HUES64 (cell line): ENCODE results near the gene SEMA5A.

Experiments used
- H3K27ac ChIP-seq: 2 replicates; pipeline ENCODE4 v1.7.0; 2013; ENCODE audit warnings: low read depth, low read length, inconsistent platforms
- H3K27me3 ChIP-seq: 2 replicates; pipeline ENCODE4 v1.6.1; 2013; ENCODE audit warnings: mild to moderate bottlenecking, low read length; ENCODE audit not compliant: insufficient read depth
- H3K36me3 ChIP-seq: 2 replicates; pipeline ENCODE4 v1.6.1; 2013; ENCODE audit warnings: mild to moderate bottlenecking, low read length; ENCODE audit not compliant: insufficient read depth
- H3K4me1 ChIP-seq: 2 replicates; pipeline ENCODE4 v1.6.1; 2013; ENCODE audit warnings: mild to moderate bottlenecking, low read length, moderate library complexity; ENCODE audit not compliant: insufficient read depth
- H3K4me3 ChIP-seq: 2 replicates; pipeline ENCODE4 v1.5.1; 2013; ENCODE audit warnings: mild to moderate bottlenecking, low read length, moderate library complexity
- H3K9ac ChIP-seq: 2 replicates; pipeline ENCODE4 v1.6.1; 2013; ENCODE audit warnings: mild to moderate bottlenecking, low read depth, low read length
- H3K9me3 ChIP-seq: 2 replicates; pipeline ENCODE4 v1.6.1; 2013; ENCODE audit warnings: low read depth, low read length; ENCODE audit not compliant: insufficient read depth
- WGBS: fragments of 150-250, 120-280 bp; methylation state at CpG from one replicate; pipeline ENCODE4 v1.1.7; 2013; ENCODE audit warnings: missing lambda C conversion rate; 5-methylcytosine and 5-hydroxymethylcytosine counted together

Gene SEMA5A

DNA sequence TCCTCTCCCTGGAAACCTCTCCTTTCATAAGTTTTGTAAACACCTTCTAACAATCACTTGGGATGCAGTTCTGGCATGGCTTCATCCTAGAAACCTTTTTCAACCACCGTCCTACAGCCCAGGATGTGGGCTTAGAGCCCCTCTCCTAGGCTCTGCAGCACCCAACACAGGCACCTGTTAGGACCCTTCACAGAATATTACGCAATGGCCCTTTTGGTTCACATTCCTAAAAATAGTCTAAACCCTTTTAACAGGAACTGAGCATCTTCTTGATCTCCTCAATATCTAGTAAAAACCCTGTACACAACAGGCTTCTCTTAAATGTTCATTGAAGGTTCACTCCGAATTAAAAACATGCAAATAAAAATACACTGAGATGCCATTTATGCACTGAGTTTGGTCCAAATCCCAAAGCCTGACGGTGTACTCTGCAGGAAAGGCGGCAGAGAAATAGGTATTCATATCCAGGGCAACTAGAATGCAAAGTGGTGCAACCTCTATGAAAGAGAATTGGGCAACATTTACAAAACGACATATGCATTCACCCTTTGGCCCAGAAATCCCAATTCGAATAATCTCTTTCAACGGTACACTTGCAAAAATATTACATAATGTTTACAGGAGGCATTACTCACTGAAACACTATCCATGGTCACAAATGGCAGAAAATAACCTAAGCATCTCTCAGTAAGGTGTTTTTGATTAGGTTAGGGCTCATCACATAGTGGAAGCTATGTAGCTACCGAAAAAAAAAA is 169.3 kb downstream of the SEMA5A start:
- H3K4me3 ChIP-seq: no peak overlapping the region
- H3K36me3 ChIP-seq: 0 out of 2 replicates have a peak, but pooled peaks cover 2% of the 10 kb centered on the region
- H3K27ac ChIP-seq: no peak overlapping the region
- no peaks in the 10 kb centered on the region for H3K4me1 ChIP-seq
- WGBS: 82% methylated on average over 8 of the region's 9 CpGs
- no peaks in the 10 kb centered on the region for H3K9me3 ChIP-seq
- no peaks in the 10 kb centered on the region for H3K27me3 ChIP-seq
- no peak overlapping the region for H3K9ac ChIP-seq

DNA sequence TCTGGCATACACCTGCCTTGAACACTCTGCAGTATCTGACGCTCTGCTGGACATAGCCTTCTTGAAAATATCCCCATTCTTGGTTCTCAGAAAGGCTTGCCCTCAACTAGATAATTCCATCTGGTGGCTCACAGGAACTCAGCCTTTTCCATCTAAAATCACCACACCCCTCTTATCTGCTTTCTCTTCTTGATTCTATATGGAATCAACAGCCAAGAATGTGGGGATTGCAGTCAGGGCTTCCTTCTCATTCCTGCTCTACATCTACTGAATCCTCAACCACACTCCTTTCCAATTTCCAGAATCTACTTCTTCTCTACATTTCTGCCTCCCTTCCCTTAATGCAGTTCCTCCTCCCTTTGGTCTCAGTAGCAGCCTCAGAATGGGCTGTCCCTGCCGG is 170.1 kb downstream of the SEMA5A start:
- H3K9ac ChIP-seq: no peak overlapping the region
- H3K27me3 ChIP-seq: no peaks in the 10 kb centered on the region
- H3K9me3 ChIP-seq: no peaks in the 10 kb centered on the region
- H3K4me1 ChIP-seq: no peaks in the 10 kb centered on the region
- WGBS: 93% methylated on average over 2 of the region's 2 CpGs
- H3K36me3 ChIP-seq: 0 out of 2 replicates have a peak, but pooled peaks cover 2% of the 10 kb centered on the region
- H3K4me3 ChIP-seq: no peak overlapping the region
- no peak overlapping the region for H3K27ac ChIP-seq

DNA sequence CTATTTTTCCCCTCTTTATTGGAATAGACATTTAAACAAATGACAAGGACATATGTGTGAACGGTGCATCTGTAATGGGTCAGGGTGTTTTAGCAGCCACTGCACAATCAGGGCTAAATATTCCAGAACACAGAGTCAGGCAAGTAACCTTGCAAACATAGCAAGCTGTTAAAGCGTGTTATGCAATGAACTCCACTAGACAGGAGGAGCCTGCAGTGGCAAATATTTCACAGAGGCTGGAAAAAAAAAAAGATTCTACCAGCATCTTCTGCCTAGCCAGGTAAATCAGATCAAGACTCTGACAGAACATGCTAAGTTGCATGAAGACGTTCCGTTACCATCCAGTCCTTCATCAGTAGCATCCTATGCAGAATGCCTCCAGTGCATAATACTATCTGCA is 171.8 kb downstream of the SEMA5A start:
- H3K27ac ChIP-seq: no peak overlapping the region
- no peaks in the 10 kb centered on the region for H3K36me3 ChIP-seq
- H3K27me3 ChIP-seq: no peaks in the 10 kb centered on the region
- H3K4me1 ChIP-seq: no peaks in the 10 kb centered on the region
- 96% methylated on average over 4 of the region's 4 CpGs for WGBS
- no peak overlapping the region for H3K9ac ChIP-seq
- no peak overlapping the region for H3K4me3 ChIP-seq
- H3K9me3 ChIP-seq: no peaks in the 10 kb centered on the region

DNA sequence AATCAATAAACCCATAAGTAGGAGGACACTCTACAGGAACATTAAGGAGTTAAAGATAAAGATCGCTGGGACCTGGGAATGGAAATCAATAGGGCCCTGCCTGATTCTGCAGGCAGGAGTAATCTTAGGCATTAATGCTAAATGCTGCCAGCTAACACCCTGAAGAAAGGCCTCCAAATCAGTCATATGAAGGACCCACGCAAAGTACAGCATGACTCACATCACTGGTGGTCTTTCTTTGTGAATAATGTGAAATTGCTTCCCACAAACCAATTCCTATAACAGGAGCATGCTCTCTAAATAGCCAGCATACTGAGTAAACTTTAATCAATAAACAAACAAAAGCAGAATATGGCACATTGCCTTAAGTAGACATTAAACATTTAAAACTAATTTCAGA is 172.3 kb downstream of the SEMA5A start:
- H3K27ac ChIP-seq: no peak overlapping the region
- no peaks in the 10 kb centered on the region for H3K36me3 ChIP-seq
- H3K4me3 ChIP-seq: no peak overlapping the region
- H3K9ac ChIP-seq: no peak overlapping the region
- WGBS: 85% methylated on average over 2 of the region's 2 CpGs
- no peaks in the 10 kb centered on the region for H3K27me3 ChIP-seq
- H3K9me3 ChIP-seq: no peaks in the 10 kb centered on the region
- no peaks in the 10 kb centered on the region for H3K4me1 ChIP-seq

DNA sequence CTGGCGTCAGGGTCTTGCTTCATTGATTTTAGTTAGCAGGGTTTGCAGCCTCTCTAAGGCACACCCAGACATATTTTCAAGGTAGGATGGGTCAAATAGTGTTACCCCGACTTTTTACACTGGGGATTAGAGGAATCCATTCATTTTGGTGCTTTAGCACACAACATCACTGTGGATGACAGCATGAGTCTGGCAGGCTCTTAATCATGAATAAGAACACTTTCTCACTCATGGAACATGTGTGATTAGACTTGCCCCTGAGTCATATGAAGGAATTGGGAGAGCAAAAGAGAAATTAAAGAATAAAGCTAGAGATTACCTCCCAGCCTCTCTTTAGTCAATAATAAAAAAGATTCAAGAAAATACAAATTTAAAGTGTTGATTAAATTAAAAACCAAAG is 175.6 kb downstream of the SEMA5A start:
- Histone ChIP-seq H3K4me1 (peaks cover 8% of the 10 kb centered on the region; the same call in 1 of the 2 replicates), H3K9ac (no peak overlapping the region), H3K27me3 (no peaks in the 10 kb centered on the region), H3K36me3 (no peaks in the 10 kb centered on the region), H3K27ac (no peak overlapping the region), H3K9me3 (no peaks in the 10 kb centered on the region), H3K4me3 (no peak overlapping the region)
- 90% methylated on average over 2 of the region's 2 CpGs for WGBS

DNA sequence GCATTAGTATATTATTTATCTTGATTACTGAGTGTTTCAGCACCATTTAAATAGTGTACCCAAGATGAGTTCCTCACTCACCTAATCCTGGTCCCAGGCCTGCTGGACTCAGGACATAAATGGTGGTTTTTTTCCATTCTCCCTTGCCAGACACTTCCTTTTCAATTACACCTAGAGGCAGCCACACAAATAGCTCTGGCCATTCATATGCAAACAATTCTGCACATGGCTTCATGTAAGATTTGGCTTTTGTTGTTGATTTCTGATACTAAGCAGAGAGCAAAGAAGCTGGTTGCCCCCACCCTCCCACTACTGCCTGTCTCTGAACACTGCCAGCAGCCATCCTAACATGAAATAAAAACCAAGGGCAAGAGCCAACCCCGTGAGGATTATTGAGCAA is 180.4 kb downstream of the SEMA5A start:
- WGBS: 68% methylated on average over 1 of the region's 1 CpG
- H3K4me1 ChIP-seq: peaks cover 8% of the 10 kb centered on the region; the same call in 1 of the 2 replicates
- H3K27ac ChIP-seq: no peak overlapping the region
- no peak overlapping the region for H3K4me3 ChIP-seq
- no peaks in the 10 kb centered on the region for H3K9me3 ChIP-seq
- H3K9ac ChIP-seq: no peak overlapping the region
- no peaks in the 10 kb centered on the region for H3K27me3 ChIP-seq
- H3K36me3 ChIP-seq: no peaks in the 10 kb centered on the region

DNA sequence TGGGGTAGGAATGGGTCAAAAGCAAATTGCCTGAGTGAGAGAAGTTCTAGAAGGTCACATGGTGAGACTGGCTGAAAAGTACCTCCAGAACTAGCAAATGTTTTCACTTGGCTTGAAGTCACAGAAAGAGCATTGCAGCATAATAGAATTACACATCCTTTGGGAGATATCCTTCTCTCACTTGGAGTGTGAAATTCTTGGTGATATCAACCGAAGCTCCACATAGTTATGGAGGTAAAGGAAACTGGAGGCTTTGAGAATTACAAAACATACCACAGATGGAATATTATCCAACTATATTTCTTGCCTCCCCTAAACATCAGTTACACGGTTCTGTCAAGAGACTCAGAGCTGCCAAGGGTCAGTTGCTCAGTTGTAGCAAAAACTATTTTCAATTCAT is 182.4 kb downstream of the SEMA5A start:
- H3K27ac ChIP-seq: no peak overlapping the region

DNA sequence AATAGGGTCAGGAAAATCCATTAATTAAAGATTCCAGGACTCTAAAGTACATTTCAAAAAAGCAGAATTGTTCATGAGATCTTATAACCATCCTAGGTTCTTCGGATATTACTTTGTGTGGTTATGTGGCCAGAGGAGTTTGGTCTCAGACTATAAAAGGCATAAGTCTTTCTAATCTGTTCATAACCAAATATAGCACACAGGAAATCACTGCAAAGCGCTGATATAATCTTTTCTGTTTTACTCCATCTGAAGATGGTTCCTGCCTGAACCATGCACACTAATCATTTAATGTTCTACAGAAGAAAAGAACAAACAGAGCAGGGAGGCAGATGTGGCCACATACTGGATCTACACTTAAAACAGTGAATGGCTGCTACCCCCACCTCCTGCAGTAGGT is 182.8 kb downstream of the SEMA5A start:
- WGBS: 93% methylated on average over 1 of the region's 2 CpGs
- Histone ChIP-seq H3K9me3 (no peaks in the 10 kb centered on the region), H3K27ac (no peak overlapping the region)

More for the DNA sequence above, 182.4 kb downstream of the SEMA5A start:
- Histone ChIP-seq H3K9ac (no peak overlapping the region), H3K4me3 (no peak overlapping the region), H3K27me3 (no peaks in the 10 kb centered on the region), H3K36me3 (no peaks in the 10 kb centered on the region), H3K4me1 (peaks cover 8% of the 10 kb centered on the region; the same call in 1 of the 2 replicates), H3K9me3 (no peaks in the 10 kb centered on the region)
- 100% methylated on average over 1 of the region's 2 CpGs for WGBS

DNA sequence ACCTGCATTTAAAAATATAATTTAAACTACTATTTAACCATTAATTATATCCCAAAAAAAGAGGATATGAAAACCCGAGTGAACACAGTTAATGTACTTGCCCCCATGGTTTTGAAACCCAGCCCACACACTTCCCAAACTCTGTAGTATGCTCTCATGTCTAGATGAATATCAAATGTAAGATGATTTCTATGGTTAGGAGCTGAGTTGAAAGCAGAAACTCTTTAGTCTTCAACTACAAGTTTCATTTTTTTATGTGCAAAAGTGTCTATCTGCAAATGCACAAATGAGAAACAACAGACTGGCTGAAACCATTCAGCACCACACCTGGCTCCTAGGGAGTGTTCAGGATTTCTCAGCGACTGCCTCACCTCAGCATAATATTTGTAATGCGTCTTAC is 183.3 kb downstream of the SEMA5A start:
- no peak overlapping the region for H3K4me3 ChIP-seq

More for the DNA sequence above, 182.8 kb downstream of the SEMA5A start:
- H3K4me1 ChIP-seq: peaks cover 8% of the 10 kb centered on the region; the same call in 1 of the 2 replicates
- no peak overlapping the region for H3K4me3 ChIP-seq
- no peaks in the 10 kb centered on the region for H3K36me3 ChIP-seq
- H3K9ac ChIP-seq: no peak overlapping the region
- H3K27me3 ChIP-seq: no peaks in the 10 kb centered on the region

DNA sequence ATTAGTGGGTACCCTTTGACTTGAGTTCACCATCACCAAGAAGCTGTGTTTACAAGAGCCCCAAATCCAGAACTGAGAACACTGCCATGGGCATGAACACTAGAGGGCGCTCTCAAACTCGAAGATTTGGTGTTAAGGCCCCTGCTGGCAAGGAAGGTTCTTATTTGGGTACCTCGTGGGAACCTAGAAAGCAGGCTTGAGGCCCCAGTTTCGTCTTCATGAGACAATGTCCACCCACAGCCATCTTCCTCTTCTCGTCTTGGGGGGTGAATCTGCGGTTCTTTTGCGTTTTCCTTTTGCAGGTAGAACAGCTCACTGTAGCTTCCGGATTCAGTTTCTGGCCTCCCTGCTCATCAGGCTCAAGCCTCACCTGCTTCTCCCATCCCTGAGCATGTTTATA is 184.0 kb downstream of the SEMA5A start:
- Histone ChIP-seq H3K4me3 (no peak overlapping the region), H3K27ac (no peak overlapping the region)

More for the DNA sequence above, 183.3 kb downstream of the SEMA5A start:
- Histone ChIP-seq H3K27ac (no peak overlapping the region), H3K4me1 (peaks cover 8% of the 10 kb centered on the region; the same call in 1 of the 2 replicates), H3K9ac (no peak overlapping the region), H3K27me3 (no peaks in the 10 kb centered on the region), H3K36me3 (no peaks in the 10 kb centered on the region), H3K9me3 (no peaks in the 10 kb centered on the region)
- 100% methylated on average over 2 of the region's 3 CpGs for WGBS

DNA sequence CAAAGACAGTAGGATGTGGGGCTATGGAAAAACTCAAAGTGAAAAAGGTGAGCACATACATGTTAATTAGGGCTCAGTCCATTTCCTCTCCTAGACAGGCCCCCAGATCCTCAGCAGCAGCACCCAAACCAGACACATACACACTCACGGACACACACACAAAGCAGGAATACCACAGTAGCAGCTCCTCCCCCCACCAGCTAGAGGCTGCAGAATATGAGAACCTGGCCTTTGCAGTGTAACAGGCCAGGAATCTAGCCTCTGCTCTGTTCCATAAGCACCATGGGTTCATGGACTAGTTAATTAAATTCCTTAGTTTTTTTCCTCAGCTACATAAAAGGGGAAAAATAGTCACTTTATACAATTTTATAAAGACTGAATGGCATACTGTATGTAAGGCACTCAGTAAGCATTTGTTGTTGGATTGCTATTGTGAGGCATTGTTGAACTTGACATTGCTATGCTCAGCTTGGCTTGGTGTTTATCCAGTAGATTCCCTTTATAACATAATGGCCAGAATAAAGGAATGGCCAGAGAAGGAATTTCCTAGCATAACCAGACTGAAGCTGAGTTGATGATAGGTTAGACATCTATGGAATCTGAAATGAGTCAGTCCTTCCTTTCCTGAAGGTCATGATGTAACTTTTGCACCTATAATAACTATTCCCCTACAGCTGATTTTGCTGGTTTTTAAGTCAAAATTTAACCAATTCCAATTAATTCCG is 186.8 kb downstream of the SEMA5A start:
- no peak overlapping the region for H3K27ac ChIP-seq
- no peaks in the 10 kb centered on the region for H3K27me3 ChIP-seq
- H3K4me1 ChIP-seq: no peaks in the 10 kb centered on the region
- H3K4me3 ChIP-seq: no peak overlapping the region
- 76% methylated on average over 1 of the region's 2 CpGs for WGBS
- H3K36me3 ChIP-seq: no peaks in the 10 kb centered on the region
- H3K9me3 ChIP-seq: no peaks in the 10 kb centered on the region
- H3K9ac ChIP-seq: no peak overlapping the region

More for the DNA sequence above, 184.0 kb downstream of the SEMA5A start:
- H3K4me1 ChIP-seq: peaks cover 8% of the 10 kb centered on the region; the same call in 1 of the 2 replicates
- 55% methylated on average over 8 of the region's 8 CpGs for WGBS
- H3K9ac ChIP-seq: no peak overlapping the region
- H3K36me3 ChIP-seq: no peaks in the 10 kb centered on the region
- H3K9me3 ChIP-seq: no peaks in the 10 kb centered on the region
- no peaks in the 10 kb centered on the region for H3K27me3 ChIP-seq
